ENCODE data around the gene HERC5. TPM values are rescaled to one million over a fixed set of nuclear protein-coding genes. Genes with fewer than 3 reads are reported as not detected.
"Not testable (repeated sequence)": the region's sequence is repeated elsewhere in the genome, so short reads cannot be mapped to it uniquely, and the experiment has no call there.

The HERC5 gene
- total and polyA plus RNA-seq, 9 donors: 10.5 to 20.9 (median 18.6) TPM

DNA sequence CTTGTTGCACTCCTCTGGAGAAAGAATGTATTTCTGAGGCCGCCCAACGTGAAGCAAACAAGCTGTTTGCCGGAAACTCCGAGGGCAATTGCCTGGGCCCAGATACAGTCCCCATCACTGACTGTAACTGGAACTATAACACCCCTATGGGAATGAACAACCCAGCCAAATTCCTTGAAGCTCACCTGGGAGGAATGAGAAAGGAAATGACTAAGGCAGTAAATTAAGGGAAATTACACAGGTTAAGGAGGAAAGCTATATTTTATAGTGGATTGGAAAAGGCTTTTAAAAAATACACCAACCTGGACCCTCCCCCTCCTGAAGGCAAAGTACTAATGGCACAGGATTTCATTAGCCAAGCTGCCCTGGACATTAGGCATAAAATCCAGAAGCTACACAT is 11.7 kb upstream of the HERC5 start:
- H3K4me1 ChIP-seq (ENCODE audit: insufficient read depth): peaks cover 2% of the 10 kb centered on the region
- no peaks in the 10 kb centered on the region for H3K27me3 ChIP-seq
- 18 to 29% (median 20%) methylated on average over 4 of the region's 4 CpGs for WGBS, 3 donors
- no peak overlapping the region for H3K4me3 ChIP-seq
- no peak for DNase-seq
- no peak for TF ChIP-seq POLR2A (IDR thresholded peaks at IDR 0.05)
- TF ChIP-seq EP300 (IDR thresholded peaks at IDR 0.05): no peak
- TF ChIP-seq, protein P1, sequence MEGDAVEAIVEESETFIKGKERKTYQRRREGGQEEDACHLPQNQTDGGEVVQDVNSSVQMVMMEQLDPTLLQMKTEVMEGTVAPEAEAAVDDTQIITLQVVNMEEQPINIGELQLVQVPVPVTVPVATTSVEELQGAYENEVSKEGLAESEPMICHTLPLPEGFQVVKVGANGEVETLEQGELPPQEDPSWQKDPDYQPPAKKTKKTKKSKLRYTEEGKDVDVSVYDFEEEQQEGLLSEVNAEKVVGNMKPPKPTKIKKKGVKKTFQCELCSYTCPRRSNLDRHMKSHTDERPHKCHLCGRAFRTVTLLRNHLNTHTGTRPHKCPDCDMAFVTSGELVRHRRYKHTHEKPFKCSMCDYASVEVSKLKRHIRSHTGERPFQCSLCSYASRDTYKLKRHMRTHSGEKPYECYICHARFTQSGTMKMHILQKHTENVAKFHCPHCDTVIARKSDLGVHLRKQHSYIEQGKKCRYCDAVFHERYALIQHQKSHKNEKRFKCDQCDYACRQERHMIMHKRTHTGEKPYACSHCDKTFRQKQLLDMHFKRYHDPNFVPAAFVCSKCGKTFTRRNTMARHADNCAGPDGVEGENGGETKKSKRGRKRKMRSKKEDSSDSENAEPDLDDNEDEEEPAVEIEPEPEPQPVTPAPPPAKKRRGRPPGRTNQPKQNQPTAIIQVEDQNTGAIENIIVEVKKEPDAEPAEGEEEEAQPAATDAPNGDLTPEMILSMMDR (IDR thresholded peaks at IDR 0.05): no peak
- no peak overlapping the region for H3K27ac ChIP-seq
- intact Hi-C loops (cut with DNase I): no loop called here
- H3K36me3 ChIP-seq: no peaks in the 10 kb centered on the region
- no peaks in the 10 kb centered on the region for H3K9me3 ChIP-seq

DNA sequence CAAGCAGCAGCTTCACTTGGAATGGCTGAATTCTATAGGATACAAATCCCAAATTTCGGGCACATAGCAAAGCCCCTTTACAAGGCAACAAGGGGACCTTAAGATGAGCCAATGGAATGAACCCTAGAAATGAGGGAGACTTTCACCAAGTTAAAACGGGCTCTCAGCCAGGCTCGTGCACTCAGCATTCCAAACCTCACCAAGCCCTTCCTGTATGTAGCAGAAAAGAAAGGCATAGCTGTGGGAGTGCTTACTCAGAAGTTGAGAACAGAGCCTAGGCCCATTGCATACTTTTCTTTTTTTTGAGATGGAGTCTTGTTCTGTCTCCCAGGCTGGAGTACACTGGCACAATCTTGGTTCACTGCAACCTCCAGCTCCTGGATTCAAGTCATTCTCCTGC is 10.8 kb upstream of the HERC5 start:
- Histone ChIP-seq H3K4me1 (ENCODE audit: insufficient read depth) (peaks cover 2% of the 10 kb centered on the region), H3K27ac (no peak overlapping the region), H3K36me3 (no peaks in the 10 kb centered on the region), H3K9me3 (no peaks in the 10 kb centered on the region), H3K27me3 (no peaks in the 10 kb centered on the region), H3K4me3 (no peak overlapping the region)
- intact Hi-C loops (cut with DNase I): no loop called here
- TF ChIP-seq EP300 (IDR thresholded peaks at IDR 0.05): no peak
- no peak for TF ChIP-seq POLR2A (IDR thresholded peaks at IDR 0.05)
- TF ChIP-seq, protein P1 (IDR thresholded peaks at IDR 0.05): no peak
- WGBS, 3 donors: 61 to 72% (median 69%) methylated on average over 3 of the region's 3 CpGs
- no peak for DNase-seq

DNA sequence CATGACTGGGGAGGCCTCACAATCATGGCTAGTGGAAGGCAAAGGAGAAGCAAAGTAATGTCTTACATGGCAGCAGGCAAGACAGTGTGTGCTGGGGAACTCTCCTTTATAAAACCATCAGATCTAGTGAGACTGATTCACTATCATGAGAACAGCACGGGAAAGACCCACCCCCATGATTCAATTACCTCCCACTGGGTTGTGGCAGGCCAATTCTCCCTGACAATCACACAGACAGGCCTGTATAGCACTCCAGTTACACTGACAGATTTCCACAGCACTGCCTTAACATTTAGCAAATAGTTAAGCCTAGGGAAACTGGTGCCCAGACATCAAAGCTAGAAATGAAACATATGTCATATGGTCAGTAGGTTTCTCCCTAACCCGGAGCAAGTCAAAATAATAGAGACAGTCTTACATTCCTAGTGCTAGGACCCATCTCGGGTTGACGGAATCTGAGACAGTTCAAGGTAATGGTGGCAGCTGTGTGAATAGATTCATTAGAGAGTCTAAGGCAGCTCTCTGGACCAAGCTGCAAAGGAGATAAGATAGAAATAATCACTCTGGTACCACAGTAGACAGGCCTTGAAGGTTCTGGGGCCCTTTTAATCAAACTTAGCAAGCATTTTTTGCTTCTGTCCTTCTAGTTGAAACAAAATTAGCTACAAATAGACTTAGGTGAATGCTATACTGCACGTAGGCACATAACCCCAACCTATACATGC is 9.4 kb upstream of the HERC5 start:
- Histone ChIP-seq H3K36me3 (no peaks in the 10 kb centered on the region), H3K27ac (no peak overlapping the region), H3K4me1 (ENCODE audit: insufficient read depth) (peaks cover 2% of the 10 kb centered on the region), H3K27me3 (no peaks in the 10 kb centered on the region), H3K9me3 (no peaks in the 10 kb centered on the region), H3K4me3 (no peak overlapping the region)
- no peak for DNase-seq
- 30 to 48% (median 34%) methylated on average over 5 of the region's 5 CpGs for WGBS, 3 donors
- intact Hi-C loops (cut with DNase I): no loop called here
- TF ChIP-seq POLR2A (IDR thresholded peaks at IDR 0.05) (no peak), EP300 (IDR thresholded peaks at IDR 0.05) (no peak)

DNA sequence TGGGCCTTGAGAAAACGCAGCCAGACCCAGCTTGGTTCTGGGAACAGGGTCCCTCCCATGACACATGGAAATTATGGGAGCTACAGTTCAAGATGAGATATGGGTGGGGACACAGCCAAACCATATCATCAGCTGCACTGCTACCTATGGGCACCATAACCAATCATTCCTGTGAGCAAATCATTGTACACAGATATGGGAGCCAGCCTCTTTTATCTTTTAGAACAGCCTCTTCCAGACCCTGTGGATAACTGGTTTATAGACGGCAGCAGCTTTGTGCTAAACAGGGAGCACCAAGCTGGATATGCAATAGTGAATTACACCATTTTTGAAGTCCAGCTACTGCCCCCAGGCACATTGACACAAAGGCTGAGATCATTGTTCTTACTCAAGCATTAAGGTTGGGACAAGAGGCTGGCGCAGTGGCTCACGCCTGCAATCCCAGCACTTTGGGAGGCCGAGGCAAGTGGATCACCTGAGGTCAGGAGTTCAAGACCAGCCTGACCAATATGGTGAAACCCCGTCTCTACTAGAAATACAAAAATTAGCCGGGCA is 8.6 kb upstream of the HERC5 start:
- intact Hi-C loops (cut with DNase I); H3K27ac ChIP-seq; H3K4me3 ChIP-seq; DNase-seq; H3K36me3 ChIP-seq; H3K9me3 ChIP-seq; H3K27me3 ChIP-seq; H3K4me1 ChIP-seq (ENCODE audit: insufficient read depth): not testable (repeated sequence)
- WGBS, 3 donors: 83 to 89% (median 84%) methylated on average over 7 of the region's 7 CpGs

DNA sequence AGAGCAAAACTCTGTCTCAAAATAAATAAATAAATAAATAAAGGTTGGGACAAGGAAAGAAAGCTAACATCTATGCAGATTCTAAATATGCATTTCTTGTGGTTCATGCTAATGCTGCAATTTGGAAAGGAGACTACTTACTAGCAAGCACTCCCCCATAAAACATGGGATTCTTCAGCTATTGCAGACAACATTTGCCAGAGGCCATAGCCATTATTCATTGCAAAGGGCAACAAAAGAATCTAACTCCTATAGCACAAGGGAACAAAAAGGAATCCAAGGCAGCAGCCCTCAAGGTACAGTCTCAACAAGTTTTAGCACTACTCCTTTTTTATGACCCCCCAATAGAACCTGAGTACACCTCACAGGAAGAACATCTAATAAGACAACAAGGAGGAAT is 8.0 kb upstream of the HERC5 start:
- Histone ChIP-seq H3K27me3 (no peaks in the 10 kb centered on the region), H3K36me3 (no peaks in the 10 kb centered on the region), H3K9me3 (no peaks in the 10 kb centered on the region), H3K4me1 (ENCODE audit: insufficient read depth) (peaks cover 2% of the 10 kb centered on the region), H3K27ac (no peak overlapping the region), H3K4me3 (no peak overlapping the region)
- no peak for DNase-seq
- TF ChIP-seq EP300 (IDR thresholded peaks at IDR 0.05) (no peak), POLR2A (IDR thresholded peaks at IDR 0.05) (no peak)
- TF ChIP-seq, protein P1 (IDR thresholded peaks at IDR 0.05): no peak
- intact Hi-C loops (cut with DNase I): no loop called here
